ENCODE data around the gene PLCG2. TPM values are rescaled to one million over a fixed set of nuclear protein-coding genes. Genes with fewer than 3 reads are reported as not detected.
"Not testable (repeated sequence)": the region's sequence is repeated elsewhere in the genome, so short reads cannot be mapped to it uniquely, and the experiment has no call there.

PLCG2 gene
- polyA plus RNA-seq, 1 donor from 2014 or later = not detected

DNA sequence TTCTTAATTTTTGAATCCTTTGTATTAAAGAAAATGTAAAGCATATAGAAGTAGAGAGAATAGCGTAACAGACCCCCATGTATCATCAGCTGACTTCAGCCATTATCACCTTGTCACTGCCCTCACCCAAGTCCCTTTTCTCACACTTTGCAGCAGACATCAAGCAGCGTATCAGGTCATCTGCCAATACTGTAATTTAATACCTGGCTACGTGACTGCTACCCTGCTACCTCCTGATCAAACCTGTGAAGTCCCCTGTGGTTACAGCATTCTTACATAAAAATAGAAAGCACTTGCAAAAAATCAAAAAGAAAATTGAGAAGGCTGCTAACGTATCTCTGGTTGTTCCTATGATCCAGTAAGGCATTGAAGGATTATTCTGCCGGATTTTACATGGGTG is 96.4 kb downstream of the PLCG2 start:
- Histone ChIP-seq H3K4me3 (ENCODE audit: low read length) (no peak overlapping the region), H4K20me1 (ENCODE audit: insufficient read depth) (no peaks in the 10 kb centered on the region), H3K9me2 (ENCODE audit: insufficient read depth, low read length) (no peaks in the 10 kb centered on the region), H3F3A (ENCODE audit: insufficient read depth, low read length, poor library complexity, severe bottlenecking) (no peaks in the 10 kb centered on the region), H3K27me3 (ENCODE audit: insufficient read depth, low read depth, low read length) (no peaks in the 10 kb centered on the region), H3K27ac (ENCODE audit: low read length) (no peak overlapping the region), H2AFZ (ENCODE audit: low read depth, low read length) (no peak overlapping the region), H3K4me2 (ENCODE audit: low read length) (no peak overlapping the region), H3K9ac (ENCODE audit: low read length) (no peak overlapping the region), H3K9me3 (ENCODE audit: low read length) (no peaks in the 10 kb centered on the region), H3K36me3 (ENCODE audit: insufficient read depth, low read length) (no peaks in the 10 kb centered on the region), H3K79me2 (replicated peaks; ENCODE audit: insufficient read depth, low read length) (no peaks in the 10 kb centered on the region)
- TF ChIP-seq POLR2AphosphoS5 (IDR thresholded peaks at IDR 0.05) (peak; percentile 45), SMC3 (conservative IDR thresholded peaks at IDR 0.05; ENCODE audit: poor library complexity) (no peak), EZH2 (IDR thresholded peaks at IDR 0.05; ENCODE audit: borderline replicate concordance, insufficient read depth, low read length, poor library complexity, severe bottlenecking) (no peak), EP300 (conservative IDR thresholded peaks at IDR 0.05; ENCODE audit: poor library complexity, severe bottlenecking) (peak; percentile 19)
- TF ChIP-seq, protein P1, sequence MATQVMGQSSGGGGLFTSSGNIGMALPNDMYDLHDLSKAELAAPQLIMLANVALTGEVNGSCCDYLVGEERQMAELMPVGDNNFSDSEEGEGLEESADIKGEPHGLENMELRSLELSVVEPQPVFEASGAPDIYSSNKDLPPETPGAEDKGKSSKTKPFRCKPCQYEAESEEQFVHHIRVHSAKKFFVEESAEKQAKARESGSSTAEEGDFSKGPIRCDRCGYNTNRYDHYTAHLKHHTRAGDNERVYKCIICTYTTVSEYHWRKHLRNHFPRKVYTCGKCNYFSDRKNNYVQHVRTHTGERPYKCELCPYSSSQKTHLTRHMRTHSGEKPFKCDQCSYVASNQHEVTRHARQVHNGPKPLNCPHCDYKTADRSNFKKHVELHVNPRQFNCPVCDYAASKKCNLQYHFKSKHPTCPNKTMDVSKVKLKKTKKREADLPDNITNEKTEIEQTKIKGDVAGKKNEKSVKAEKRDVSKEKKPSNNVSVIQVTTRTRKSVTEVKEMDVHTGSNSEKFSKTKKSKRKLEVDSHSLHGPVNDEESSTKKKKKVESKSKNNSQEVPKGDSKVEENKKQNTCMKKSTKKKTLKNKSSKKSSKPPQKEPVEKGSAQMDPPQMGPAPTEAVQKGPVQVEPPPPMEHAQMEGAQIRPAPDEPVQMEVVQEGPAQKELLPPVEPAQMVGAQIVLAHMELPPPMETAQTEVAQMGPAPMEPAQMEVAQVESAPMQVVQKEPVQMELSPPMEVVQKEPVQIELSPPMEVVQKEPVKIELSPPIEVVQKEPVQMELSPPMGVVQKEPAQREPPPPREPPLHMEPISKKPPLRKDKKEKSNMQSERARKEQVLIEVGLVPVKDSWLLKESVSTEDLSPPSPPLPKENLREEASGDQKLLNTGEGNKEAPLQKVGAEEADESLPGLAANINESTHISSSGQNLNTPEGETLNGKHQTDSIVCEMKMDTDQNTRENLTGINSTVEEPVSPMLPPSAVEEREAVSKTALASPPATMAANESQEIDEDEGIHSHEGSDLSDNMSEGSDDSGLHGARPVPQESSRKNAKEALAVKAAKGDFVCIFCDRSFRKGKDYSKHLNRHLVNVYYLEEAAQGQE (IDR thresholded peaks at IDR 0.05; ENCODE audit: borderline replicate concordance) = no peak

DNA sequence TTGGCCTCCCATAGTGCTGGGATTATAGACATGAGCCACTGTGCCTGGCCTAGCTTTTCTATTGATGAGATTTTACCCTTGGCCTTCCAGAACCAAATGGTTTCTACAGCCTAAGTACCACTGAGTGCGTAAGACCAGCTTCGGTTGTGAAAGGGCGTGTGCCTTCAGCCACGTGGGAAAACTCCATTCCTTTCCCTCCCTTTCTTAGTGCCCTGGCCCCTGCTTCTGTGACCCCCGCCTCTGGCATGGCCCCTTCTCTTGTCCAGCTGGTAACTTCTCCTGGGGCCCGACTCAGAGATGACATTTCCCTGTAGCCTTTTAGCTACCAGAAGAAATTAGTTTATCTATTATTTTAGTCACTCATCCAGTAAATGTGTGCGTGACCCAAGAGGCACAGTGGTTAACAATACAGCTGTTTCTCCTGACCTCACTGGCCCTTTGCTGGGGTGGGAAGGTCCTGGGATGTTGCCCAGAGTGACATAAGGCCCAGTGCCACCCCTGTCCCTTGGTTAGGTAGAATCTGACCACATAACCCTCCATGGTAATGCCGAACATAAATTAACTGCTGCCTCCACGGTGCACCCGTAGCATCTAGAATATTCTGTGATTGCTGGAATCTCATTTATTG is 97.3 kb downstream of the PLCG2 start:
- Histone ChIP-seq H3K9me2 (ENCODE audit: insufficient read depth, low read length) (no peaks in the 10 kb centered on the region), H2AFZ (ENCODE audit: low read depth, low read length) (no peak overlapping the region), H3K9me3 (ENCODE audit: low read length) (no peaks in the 10 kb centered on the region), H3K4me2 (ENCODE audit: low read length) (no peak overlapping the region), H3K36me3 (ENCODE audit: insufficient read depth, low read length) (no peaks in the 10 kb centered on the region), H3K9ac (ENCODE audit: low read length) (no peak overlapping the region), H4K20me1 (ENCODE audit: insufficient read depth) (no peaks in the 10 kb centered on the region), H3K4me3 (ENCODE audit: low read length) (no peak overlapping the region), H3K79me2 (replicated peaks; ENCODE audit: insufficient read depth, low read length) (no peaks in the 10 kb centered on the region), H3F3A (ENCODE audit: insufficient read depth, low read length, poor library complexity, severe bottlenecking) (no peaks in the 10 kb centered on the region), H3K27ac (ENCODE audit: low read length) (no peak overlapping the region), H3K27me3 (ENCODE audit: insufficient read depth, low read depth, low read length) (no peaks in the 10 kb centered on the region)
- no peak for TF ChIP-seq POLR2AphosphoS5 (IDR thresholded peaks at IDR 0.05)
- TF ChIP-seq RAD21 (conservative IDR thresholded peaks at IDR 0.05) = no peak
- TF ChIP-seq SMC3 (conservative IDR thresholded peaks at IDR 0.05; ENCODE audit: poor library complexity) = no peak
- TF ChIP-seq, protein P2, sequence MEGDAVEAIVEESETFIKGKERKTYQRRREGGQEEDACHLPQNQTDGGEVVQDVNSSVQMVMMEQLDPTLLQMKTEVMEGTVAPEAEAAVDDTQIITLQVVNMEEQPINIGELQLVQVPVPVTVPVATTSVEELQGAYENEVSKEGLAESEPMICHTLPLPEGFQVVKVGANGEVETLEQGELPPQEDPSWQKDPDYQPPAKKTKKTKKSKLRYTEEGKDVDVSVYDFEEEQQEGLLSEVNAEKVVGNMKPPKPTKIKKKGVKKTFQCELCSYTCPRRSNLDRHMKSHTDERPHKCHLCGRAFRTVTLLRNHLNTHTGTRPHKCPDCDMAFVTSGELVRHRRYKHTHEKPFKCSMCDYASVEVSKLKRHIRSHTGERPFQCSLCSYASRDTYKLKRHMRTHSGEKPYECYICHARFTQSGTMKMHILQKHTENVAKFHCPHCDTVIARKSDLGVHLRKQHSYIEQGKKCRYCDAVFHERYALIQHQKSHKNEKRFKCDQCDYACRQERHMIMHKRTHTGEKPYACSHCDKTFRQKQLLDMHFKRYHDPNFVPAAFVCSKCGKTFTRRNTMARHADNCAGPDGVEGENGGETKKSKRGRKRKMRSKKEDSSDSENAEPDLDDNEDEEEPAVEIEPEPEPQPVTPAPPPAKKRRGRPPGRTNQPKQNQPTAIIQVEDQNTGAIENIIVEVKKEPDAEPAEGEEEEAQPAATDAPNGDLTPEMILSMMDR (IDR thresholded peaks at IDR 0.05; ENCODE audit: poor library complexity, severe bottlenecking) = no peak
- TF ChIP-seq EZH2 (IDR thresholded peaks at IDR 0.05; ENCODE audit: borderline replicate concordance, insufficient read depth, low read length, poor library complexity, severe bottlenecking) = no peak
- no peak for TF ChIP-seq EP300 (conservative IDR thresholded peaks at IDR 0.05; ENCODE audit: poor library complexity, severe bottlenecking)
- no peak for TF ChIP-seq MXI1 (conservative IDR thresholded peaks at IDR 0.05; ENCODE audit: poor library complexity, severe bottlenecking)

DNA sequence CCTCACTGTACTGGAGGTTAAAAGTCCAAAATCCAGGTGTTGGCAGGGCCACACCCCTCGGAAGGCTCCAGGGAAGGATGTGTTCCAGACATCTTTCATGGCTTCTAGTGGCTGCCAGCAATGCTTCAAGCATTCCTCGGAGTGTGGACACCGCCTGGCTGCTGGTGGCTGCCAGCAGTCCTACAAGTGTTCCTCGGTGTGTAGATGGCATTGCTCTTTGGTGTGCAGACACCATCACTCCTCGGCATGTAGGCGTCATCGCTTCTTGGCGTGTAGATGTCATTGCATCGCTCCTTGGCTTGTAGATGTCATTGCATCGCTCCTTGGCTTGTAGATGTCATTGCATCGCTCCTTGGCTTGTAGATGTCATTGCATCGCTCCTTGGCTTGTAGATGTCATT is 98.4 kb downstream of the PLCG2 start:
- not testable (repeated sequence) for H3K4me3 ChIP-seq (ENCODE audit: low read length); H2AFZ ChIP-seq (ENCODE audit: low read depth, low read length); H3K79me2 ChIP-seq (replicated peaks; ENCODE audit: insufficient read depth, low read length); H3K4me2 ChIP-seq (ENCODE audit: low read length); H3K36me3 ChIP-seq (ENCODE audit: insufficient read depth, low read length); H3K27me3 ChIP-seq (ENCODE audit: insufficient read depth, low read depth, low read length); H3K9ac ChIP-seq (ENCODE audit: low read length); H3K9me3 ChIP-seq (ENCODE audit: low read length); H3F3A ChIP-seq (ENCODE audit: insufficient read depth, low read length, poor library complexity, severe bottlenecking); H4K20me1 ChIP-seq (ENCODE audit: insufficient read depth); H3K27ac ChIP-seq (ENCODE audit: low read length); H3K9me2 ChIP-seq (ENCODE audit: insufficient read depth, low read length)
